K562 (cell line): Measurements from ENCODE around the gene RTL5. TPM values are rescaled to one million over a fixed set of nuclear protein-coding genes. Genes with fewer than 3 reads are reported as not detected.

Source experiments
- ATAC-seq: fragments of 200-7000 bp; cut with Tn5 transposase; 3 replicates; pipeline ENCODE4 v1.9.1; 2020; ENCODE audit warnings: moderate library complexity
- BruUV-seq: library from RNA; stranded (reverse); fragments of 400-500 nt; replicated peaks from 2 replicates; lab custom pipeline; 2021; lab: Mats Ljungman, UMichigan
- CTCF ChIA-PET: fragments of 300-600 bp; formaldehyde crosslinking; extraction: SDS; loops from one replicate; lab custom pipeline; 2021; ENCODE audit warnings: low intra/inter-chr PET ratio; lab: Yijun Ruan, JAX
- POLR2A ChIA-PET: fragments of 300-600, 350-650 bp; sonication (Branson Sonifier 250); formaldehyde crosslinking; extraction: SDS; loops from one replicate; lab custom pipeline; 2021; ENCODE audit warnings: antibody characterized with exemption, inconsistent platforms; lab: Yijun Ruan, JAX
- DNase-seq, 4 experiments: peaks; one replicate each; pipeline versions ENCODE4 v3.0.0 to v3.0.0-alpha.2; 2011 to 2018; ENCODE audit warnings: low spot score in 3 of 4, mixed read lengths in 3 of 4; ENCODE audit errors: extremely low read depth in 1 of 4
- FAIRE-seq: peaks from 2 replicates; lab custom pipeline; 2011; peaks lifted over from hg19 to GRCh38; lab: Jason Lieb, UNC
- H2AFZ ChIP-seq: 2 replicates; pipeline ENCODE4 v1.6.0; 2011; ENCODE audit warnings: low read depth, low read length, control low read depth, inconsistent platforms
- H3K27ac ChIP-seq: fragments of 200-600 bp; 3 replicates; pipeline ENCODE4 v1.8.0; 2011; ENCODE audit warnings: low read depth, mild to moderate bottlenecking, control low read depth, inconsistent platforms, low read length, moderate library complexity, mixed read lengths; ENCODE audit errors: extremely low read depth
- H3K27me3 ChIP-seq, 2 experiments: fragments of 300-600 bp in 1 of 2; 2 replicates in 1 of 2; 3 replicates in 1 of 2; pipeline versions ENCODE4 v1.6.0 to v1.8.0; 2011; ENCODE audit warnings: inconsistent platforms in 2 of 2, low read length in 2 of 2, mild to moderate bottlenecking in 1 of 2, mixed read lengths in 1 of 2, moderate library complexity in 1 of 2; ENCODE audit not compliant: control insufficient read depth in 2 of 2, insufficient read depth in 2 of 2
- H3K36me3 ChIP-seq: fragments of 300-600 bp; 3 replicates; pipeline ENCODE4 v1.8.0; 2011; ENCODE audit warnings: mild to moderate bottlenecking, low read length, inconsistent platforms; ENCODE audit not compliant: control insufficient read depth, insufficient read depth
- H3K4me1 ChIP-seq, 2 experiments: fragments of 200-600 bp in 1 of 2; replicated peaks in 1 of 2; 2 replicates in 1 of 2; 3 replicates in 1 of 2; pipeline versions ENCODE4 v1.5.1 to v1.8.0; 2011; ENCODE audit warnings: inconsistent platforms in 2 of 2, low read length in 2 of 2, mild to moderate bottlenecking in 1 of 2, mixed read lengths in 1 of 2, moderate library complexity in 1 of 2; ENCODE audit not compliant: control insufficient read depth in 2 of 2, insufficient read depth in 2 of 2
- H3K4me2 ChIP-seq: 2 replicates; pipeline ENCODE4 v1.6.1; 2011; ENCODE audit warnings: low read length, control low read depth, inconsistent platforms, mixed read lengths; ENCODE audit not compliant: insufficient read depth
- H3K4me3 ChIP-seq: fragments of 200-600 bp; sonication (generic), shearing (Covaris generic); 2 replicates; pipeline ENCODE4 v1.5.1; 2016; ENCODE audit warnings: control low read depth, inconsistent platforms
- H3K79me2 ChIP-seq: fragments of 200-600 bp; 3 replicates; pipeline ENCODE4 v1.8.0; 2011; ENCODE audit warnings: low read length, inconsistent platforms; ENCODE audit not compliant: control insufficient read depth, insufficient read depth
- H3K9ac ChIP-seq, 2 experiments: 2 replicates each; pipeline versions ENCODE4 v1.6.0 to v1.6.1; 2011; ENCODE audit warnings: low read depth in 2 of 2, low read length in 2 of 2, control low read depth in 1 of 2, inconsistent platforms in 1 of 2, mild to moderate bottlenecking in 1 of 2, mixed read lengths in 1 of 2; ENCODE audit not compliant: insufficient read depth in 1 of 2
- H3K9me1 ChIP-seq: one replicate; pipeline ENCODE4 v1.6.0; 2011; ENCODE audit warnings: inconsistent platforms, mild to moderate bottlenecking, low read length, moderate library complexity; ENCODE audit not compliant: control insufficient read depth, insufficient read depth
- H3K9me3 ChIP-seq: replicated peaks from 2 replicates; pipeline ENCODE4 v1.5.1; 2011; ENCODE audit warnings: low read depth, low read length, inconsistent platforms; ENCODE audit not compliant: control insufficient read depth, insufficient read depth
- H4K20me1 ChIP-seq: replicated peaks from 2 replicates; pipeline ENCODE4 v1.6.1; 2011; ENCODE audit warnings: low read length, inconsistent platforms, mixed read lengths; ENCODE audit not compliant: control insufficient read depth, insufficient read depth
- DIDO1 ChIP-seq: fragments of 450-650 bp; IDR thresholded peaks from 2 replicates; pipeline ENCODE4 v1.6.1; 2016; ENCODE audit warnings: low read depth, missing biosample characterization, missing genetic modification characterization
- ESRRA ChIP-seq: fragments of 450-650 bp; IDR thresholded peaks from 2 replicates; pipeline ENCODE4 v1.6.1; 2014; ENCODE audit warnings: low read depth, mild to moderate bottlenecking, moderate library complexity, borderline replicate concordance
- FOXJ2 ChIP-seq: fragments of 200-800 bp; sonication (Bioruptor generic); IDR thresholded peaks from 2 replicates; pipeline ENCODE4 v1.6.1; 2016; ENCODE audit warnings: missing genetic modification characterization, missing compliant biosample characterization
- LCOR ChIP-seq: sonication (generic); formaldehyde crosslinking; IDR thresholded peaks from 2 replicates; pipeline ENCODE4 v1.8.0; 2022; ENCODE audit warnings: mild to moderate bottlenecking, missing genetic modification reagents
- NR2F6 ChIP-seq: fragments of 450-650 bp; formaldehyde crosslinking; IDR thresholded peaks from 2 replicates; pipeline ENCODE4 v1.4.0; 2020; ENCODE audit warnings: mild to moderate bottlenecking
- SETDB1 ChIP-seq: IDR thresholded peaks from one replicate; pipeline ENCODE4 v1.6.1; 2012; ENCODE audit warnings: low read length, control low read depth, inconsistent platforms
- TEAD1 ChIP-seq, 2 experiments: fragments of 450-650 bp in 1 of 2; sonication (generic) in 1 of 2; formaldehyde crosslinking; IDR thresholded peaks; 2 replicates each; pipeline versions ENCODE4 v1.4.0 to v1.8.0; 2020 to 2022; ENCODE audit warnings: mild to moderate bottlenecking in 2 of 2, missing genetic modification reagents in 1 of 2
- ZEB2 ChIP-seq: fragments of 450-650 bp; IDR thresholded peaks from 2 replicates; pipeline ENCODE4 v1.6.1; 2016
- ZNF121 ChIP-seq: sonication (generic); formaldehyde crosslinking; conservative IDR thresholded peaks from 2 replicates; pipeline ENCODE4 v1.8.0; 2022; ENCODE audit warnings: missing genetic modification reagents
- ZNF146 ChIP-seq: IDR thresholded peaks from one replicate; pipeline ENCODE4 v1.6.1; 2018; ENCODE audit warnings: missing compliant biosample characterization; ENCODE audit not compliant: unreplicated experiment
- WGBS: fragments of 100-300 bp; shearing (Covaris generic); methylation state at CpG from one replicate; pipeline ENCODE4 v1.1.6; 2016; ENCODE audit warnings: low coverage, mixed read lengths; ENCODE audit not compliant: insufficient coverage; ENCODE audit errors: missing lambda C conversion rate; 5-methylcytosine and 5-hydroxymethylcytosine counted together
- in situ Hi-C: fragments of 300-500 bp; cut with MboI; formaldehyde crosslinking; loops from 4 replicates; pipeline ENCODE4 v1.15.0; 2018; ENCODE audit warnings: inconsistent platforms, mixed read lengths
- intact Hi-C: fragments of 100-400 bp; cut with micrococcal nuclease; formaldehyde crosslinking; loops from 2 replicates; pipeline ENCODE4 v1.14.2; 2022
- polyA plus RNA-seq, 8 experiments: library from polyadenylated mRNA; depleted of rRNA in 4 of 8; stranded (reverse) in 5 of 8; unstranded in 3 of 8; fragments of >200 nt; fragmentation: Nextera tagmentation in 2 of 8; fragmentation: Illumina TruSeq in 1 of 8; extraction: Ambion mirVana in 2 of 8; extraction: Trizol in 1 of 8; gene quantifications; 2 replicates each; pipeline versions ENCODE4 v1.2.1 to v1.2.3, GENCODE V29; 2011 to 2014; ENCODE audit warnings: inconsistent platforms in 1 of 8, missing spikeins in 1 of 8
- total RNA-seq, 7 experiments: library from RNA; depleted of rRNA in 6 of 7; stranded (reverse); fragments of >200 nt in 6 of 7; fragmentation: Illumina TruSeq in 2 of 7; extraction: Trizol in 2 of 7; gene quantifications; 2 replicates each; pipeline versions ENCODE4 v1.2.1 to v1.2.3, GENCODE V29; 2011 to 2021; ENCODE audit warnings: low replicate concordance in 1 of 7
- TF ChIP-seq, protein P1 (sequence below), 2 experiments: fragments of 150-350 bp in 1 of 2; IDR thresholded peaks; 2 replicates each; pipeline ENCODE4 v1.6.1; 2012 to 2016; ENCODE audit warnings: low read depth in 2 of 2, low read length in 2 of 2, mild to moderate bottlenecking in 1 of 2, moderate library complexity in 1 of 2
- TF ChIP-seq, protein P2 (sequence below), 2 experiments: fragments of 450-650 bp; IDR thresholded peaks; 2 replicates each; pipeline ENCODE4 v1.6.1; 2018; ENCODE audit warnings: mild to moderate bottlenecking in 2 of 2, low read depth in 1 of 2; ENCODE audit not compliant: partially characterized antibody in 2 of 2
- TF ChIP-seq, protein P3 (sequence below): fragments of 450-650 bp; IDR thresholded peaks from 2 replicates; pipeline ENCODE4 v1.6.1; 2016; ENCODE audit warnings: antibody characterized with exemption

RTL5 gene
- total and polyA plus RNA-seq, 9 of the 15 experiments (the other 6 are each of a cell fraction or from before 2014, with no cell fraction given), result 0.03 TPM; not detected in 8

DNA sequence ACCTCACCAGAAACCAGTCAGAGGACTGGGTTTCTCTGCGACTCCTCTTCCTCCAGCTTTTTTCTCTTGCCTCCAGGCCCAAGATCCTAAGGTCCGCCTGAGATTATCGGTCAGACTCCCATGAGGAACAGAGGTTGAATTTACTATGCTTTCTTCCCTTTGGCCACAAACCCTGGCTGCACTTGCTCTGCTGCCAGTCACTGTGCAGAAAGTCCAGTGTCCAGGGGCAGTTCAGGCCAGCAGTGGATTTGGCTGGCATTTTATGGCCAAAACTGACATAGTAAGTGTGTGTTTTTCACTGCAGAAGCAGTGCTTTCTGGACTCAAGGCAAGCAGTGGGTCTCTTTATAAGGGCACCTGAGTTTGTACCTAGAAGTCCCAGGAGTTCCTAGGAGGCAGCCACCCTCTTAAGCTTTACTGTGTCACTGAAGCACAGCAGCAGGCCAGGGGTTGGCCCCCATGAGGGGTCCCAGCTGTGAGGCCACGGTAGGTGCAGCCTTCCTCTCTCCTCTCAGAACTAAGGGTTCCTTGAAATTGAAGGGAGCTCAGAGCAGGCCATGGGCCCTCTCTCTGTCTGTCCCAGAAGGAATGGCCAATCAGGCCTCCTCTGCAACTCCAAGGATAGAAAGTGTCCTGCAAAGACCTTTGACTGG lies 3.4 kb downstream of the RTL5 start:
- in situ Hi-C loops, result no loop called here
- intact Hi-C loops, result no loop called here

More for the DNA sequence above, 3.4 kb downstream of the RTL5 start:
- Histone ChIP-seq H3K79me2 (no peaks in the 10 kb centered on the region), H3K36me3 (no peaks in the 10 kb centered on the region), H3K4me2 (no peak overlapping the region), H2AFZ (no peak overlapping the region), H3K9ac (no peak overlapping the region), H3K27me3 (peaks cover 0 to 42% of the 10 kb centered on the region in 2 experiments; a peak in 3 of 5 replicates), H4K20me1 (peaks cover 3% of the 10 kb centered on the region; the same call in 1 of the 2 replicates), H3K9me1 (no peaks in the 10 kb centered on the region), H3K4me1 (peaks cover 0 to 10% of the 10 kb centered on the region in 2 experiments; a peak in 2 of 5 replicates)
- WGBS, result no CpG with 5 or more reads among the region's 4 CpGs
- no peak for FAIRE-seq
- no TSS peak for BruUV-seq
- CTCF ChIA-PET, result no interaction called here
- DNase-seq, result no peak
- POLR2A ChIA-PET, result no interaction called here
- TF ChIP-seq NR2F6 (CRISPR knock-in tag) (no peak), FOXJ2 (tag) (no peak), SETDB1 (no peak), TEAD1 (CRISPR knock-in tag; IDR thresholded peaks at IDR 0.05) (no peak), ZNF121 (no peak), LCOR (CRISPR knock-in tag) (no peak), ZNF146 (CRISPR knock-in tag) (no peak), DIDO1 (tag) (no peak), ESRRA (no peak), ZEB2 (no peak)
- TF ChIP-seq, protein P1, sequence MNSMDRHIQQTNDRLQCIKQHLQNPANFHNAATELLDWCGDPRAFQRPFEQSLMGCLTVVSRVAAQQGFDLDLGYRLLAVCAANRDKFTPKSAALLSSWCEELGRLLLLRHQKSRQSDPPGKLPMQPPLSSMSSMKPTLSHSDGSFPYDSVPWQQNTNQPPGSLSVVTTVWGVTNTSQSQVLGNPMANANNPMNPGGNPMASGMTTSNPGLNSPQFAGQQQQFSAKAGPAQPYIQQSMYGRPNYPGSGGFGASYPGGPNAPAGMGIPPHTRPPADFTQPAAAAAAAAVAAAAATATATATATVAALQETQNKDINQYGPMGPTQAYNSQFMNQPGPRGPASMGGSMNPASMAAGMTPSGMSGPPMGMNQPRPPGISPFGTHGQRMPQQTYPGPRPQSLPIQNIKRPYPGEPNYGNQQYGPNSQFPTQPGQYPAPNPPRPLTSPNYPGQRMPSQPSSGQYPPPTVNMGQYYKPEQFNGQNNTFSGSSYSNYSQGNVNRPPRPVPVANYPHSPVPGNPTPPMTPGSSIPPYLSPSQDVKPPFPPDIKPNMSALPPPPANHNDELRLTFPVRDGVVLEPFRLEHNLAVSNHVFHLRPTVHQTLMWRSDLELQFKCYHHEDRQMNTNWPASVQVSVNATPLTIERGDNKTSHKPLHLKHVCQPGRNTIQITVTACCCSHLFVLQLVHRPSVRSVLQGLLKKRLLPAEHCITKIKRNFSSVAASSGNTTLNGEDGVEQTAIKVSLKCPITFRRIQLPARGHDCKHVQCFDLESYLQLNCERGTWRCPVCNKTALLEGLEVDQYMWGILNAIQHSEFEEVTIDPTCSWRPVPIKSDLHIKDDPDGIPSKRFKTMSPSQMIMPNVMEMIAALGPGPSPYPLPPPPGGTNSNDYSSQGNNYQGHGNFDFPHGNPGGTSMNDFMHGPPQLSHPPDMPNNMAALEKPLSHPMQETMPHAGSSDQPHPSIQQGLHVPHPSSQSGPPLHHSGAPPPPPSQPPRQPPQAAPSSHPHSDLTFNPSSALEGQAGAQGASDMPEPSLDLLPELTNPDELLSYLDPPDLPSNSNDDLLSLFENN (IDR thresholded peaks at IDR 0.05; ENCODE audit: low read depth in 2 of 2, low read length in 2 of 2), result no peak
- TF ChIP-seq, protein P2, sequence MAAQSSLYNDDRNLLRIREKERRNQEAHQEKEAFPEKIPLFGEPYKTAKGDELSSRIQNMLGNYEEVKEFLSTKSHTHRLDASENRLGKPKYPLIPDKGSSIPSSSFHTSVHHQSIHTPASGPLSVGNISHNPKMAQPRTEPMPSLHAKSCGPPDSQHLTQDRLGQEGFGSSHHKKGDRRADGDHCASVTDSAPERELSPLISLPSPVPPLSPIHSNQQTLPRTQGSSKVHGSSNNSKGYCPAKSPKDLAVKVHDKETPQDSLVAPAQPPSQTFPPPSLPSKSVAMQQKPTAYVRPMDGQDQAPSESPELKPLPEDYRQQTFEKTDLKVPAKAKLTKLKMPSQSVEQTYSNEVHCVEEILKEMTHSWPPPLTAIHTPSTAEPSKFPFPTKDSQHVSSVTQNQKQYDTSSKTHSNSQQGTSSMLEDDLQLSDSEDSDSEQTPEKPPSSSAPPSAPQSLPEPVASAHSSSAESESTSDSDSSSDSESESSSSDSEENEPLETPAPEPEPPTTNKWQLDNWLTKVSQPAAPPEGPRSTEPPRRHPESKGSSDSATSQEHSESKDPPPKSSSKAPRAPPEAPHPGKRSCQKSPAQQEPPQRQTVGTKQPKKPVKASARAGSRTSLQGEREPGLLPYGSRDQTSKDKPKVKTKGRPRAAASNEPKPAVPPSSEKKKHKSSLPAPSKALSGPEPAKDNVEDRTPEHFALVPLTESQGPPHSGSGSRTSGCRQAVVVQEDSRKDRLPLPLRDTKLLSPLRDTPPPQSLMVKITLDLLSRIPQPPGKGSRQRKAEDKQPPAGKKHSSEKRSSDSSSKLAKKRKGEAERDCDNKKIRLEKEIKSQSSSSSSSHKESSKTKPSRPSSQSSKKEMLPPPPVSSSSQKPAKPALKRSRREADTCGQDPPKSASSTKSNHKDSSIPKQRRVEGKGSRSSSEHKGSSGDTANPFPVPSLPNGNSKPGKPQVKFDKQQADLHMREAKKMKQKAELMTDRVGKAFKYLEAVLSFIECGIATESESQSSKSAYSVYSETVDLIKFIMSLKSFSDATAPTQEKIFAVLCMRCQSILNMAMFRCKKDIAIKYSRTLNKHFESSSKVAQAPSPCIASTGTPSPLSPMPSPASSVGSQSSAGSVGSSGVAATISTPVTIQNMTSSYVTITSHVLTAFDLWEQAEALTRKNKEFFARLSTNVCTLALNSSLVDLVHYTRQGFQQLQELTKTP (IDR thresholded peaks at IDR 0.05; ENCODE audit: low read depth in 1 of 2, partially characterized antibody in 2 of 2), result no peak
- TF ChIP-seq, protein P3, sequence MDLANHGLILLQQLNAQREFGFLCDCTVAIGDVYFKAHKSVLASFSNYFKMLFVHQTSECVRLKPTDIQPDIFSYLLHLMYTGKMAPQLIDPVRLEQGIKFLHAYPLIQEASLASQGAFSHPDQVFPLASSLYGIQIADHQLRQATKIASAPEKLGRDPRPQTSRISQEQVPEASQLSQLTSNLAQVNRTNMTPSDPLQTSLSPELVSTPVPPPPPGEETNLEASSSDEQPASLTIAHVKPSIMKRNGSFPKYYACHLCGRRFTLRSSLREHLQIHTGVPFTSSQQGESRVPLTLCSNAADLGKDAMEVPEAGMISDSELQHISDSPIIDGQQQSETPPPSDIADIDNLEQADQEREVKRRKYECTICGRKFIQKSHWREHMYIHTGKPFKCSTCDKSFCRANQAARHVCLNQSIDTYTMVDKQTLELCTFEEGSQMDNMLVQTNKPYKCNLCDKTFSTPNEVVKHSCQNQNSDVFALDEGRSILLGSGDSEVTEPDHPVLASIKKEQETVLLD, result no peak
- TF ChIP-seq, all 486 proteins: peak for 0
- H3K4me3 ChIP-seq, result no peak overlapping the region
- H3K9me3 ChIP-seq, result no peaks in the 10 kb centered on the region
- ATAC-seq, result no peak
- no peak overlapping the region for H3K27ac ChIP-seq
